HG03442 (cell line): ENCODE results near the gene FAM90A26.
"Not testable (repeated sequence)": the region's sequence is repeated elsewhere in the genome, so short reads cannot be mapped to it uniquely, and the experiment has no call there.

Experiments used
- ATAC-seq: cut with Tn5 transposase; IDR thresholded peaks from one replicate; pipeline ENCODE4 v1.9.1; 2021; ENCODE audit warnings: mild to moderate bottlenecking, moderate library complexity; ENCODE audit not compliant: unreplicated experiment

The FAM90A26 gene

GRCh38 chr4:9169791-9170459 is at the start of gene FAM90A26:
FAM90A26 (plus strand) TSS chr4:9170409; CDS start chr4:9173173, 2,764 bp downstream.
- ATAC-seq = not testable (repeated sequence)

- not testable (repeated sequence) for ATAC-seq
These were observed 47.5 kb upstream of the FAM90A26 start for GRCh38 chr4:9122711-9123110.

- not testable (repeated sequence) for ATAC-seq
These were observed 46.6 kb upstream of the FAM90A26 start for GRCh38 chr4:9123572-9124007.

- ATAC-seq = not testable (repeated sequence)
These were observed 44.5 kb upstream of the FAM90A26 start for GRCh38 chr4:9125601-9126161.

GRCh38 chr4:9131420-9131819 is 38.8 kb upstream of the FAM90A26 start:
- ATAC-seq = not testable (repeated sequence)

GRCh38 chr4:9132849-9133248 is 37.4 kb upstream of the FAM90A26 start:
- ATAC-seq = not testable (repeated sequence)

- not testable (repeated sequence) for ATAC-seq
These were observed 36.2 kb upstream of the FAM90A26 start for GRCh38 chr4:9134011-9134410.

- not testable (repeated sequence) for ATAC-seq
These were observed 35.7 kb upstream of the FAM90A26 start for GRCh38 chr4:9134556-9134955.

GRCh38 chr4:9141050-9141449 is 29.2 kb upstream of the FAM90A26 start:
- not testable (repeated sequence) for ATAC-seq

- ATAC-seq = not testable (repeated sequence)
These were observed 27.4 kb upstream of the FAM90A26 start for GRCh38 chr4:9142786-9143185.

GRCh38 chr4:9143421-9144080 is 26.7 kb upstream of the FAM90A26 start:
- ATAC-seq = no peak

- no peak for ATAC-seq
These were observed 23.2 kb upstream of the FAM90A26 start for GRCh38 chr4:9146967-9147366.

- ATAC-seq = not testable (repeated sequence)
These were observed 22.8 kb upstream of the FAM90A26 start for GRCh38 chr4:9147368-9147767.

- not testable (repeated sequence) for ATAC-seq
These were observed 21.4 kb upstream of the FAM90A26 start for GRCh38 chr4:9148611-9149409.

GRCh38 chr4:9151809-9152179 is 18.4 kb upstream of the FAM90A26 start:
- not testable (repeated sequence) for ATAC-seq

- peak; percentile 49 for ATAC-seq
These were observed 17.8 kb upstream of the FAM90A26 start for GRCh38 chr4:9152180-9153007.

- peak; percentile 79 for ATAC-seq
These were observed 17.1 kb upstream of the FAM90A26 start for GRCh38 chr4:9153008-9153570.

- ATAC-seq = not testable (repeated sequence)
These were observed 16.5 kb upstream of the FAM90A26 start for GRCh38 chr4:9153571-9154157.

GRCh38 chr4:9155101-9155886 is 14.9 kb upstream of the FAM90A26 start:
- ATAC-seq = not testable (repeated sequence)
